ENCODE measurements around the gene PHACTR1. TPM values are rescaled to one million over a fixed set of nuclear protein-coding genes. Genes with fewer than 3 reads are reported as not detected.

The PHACTR1 gene
- total RNA-seq, 4 donors from 2014 or later, result 12.6 to 17.7 (median 17.1) TPM

DNA sequence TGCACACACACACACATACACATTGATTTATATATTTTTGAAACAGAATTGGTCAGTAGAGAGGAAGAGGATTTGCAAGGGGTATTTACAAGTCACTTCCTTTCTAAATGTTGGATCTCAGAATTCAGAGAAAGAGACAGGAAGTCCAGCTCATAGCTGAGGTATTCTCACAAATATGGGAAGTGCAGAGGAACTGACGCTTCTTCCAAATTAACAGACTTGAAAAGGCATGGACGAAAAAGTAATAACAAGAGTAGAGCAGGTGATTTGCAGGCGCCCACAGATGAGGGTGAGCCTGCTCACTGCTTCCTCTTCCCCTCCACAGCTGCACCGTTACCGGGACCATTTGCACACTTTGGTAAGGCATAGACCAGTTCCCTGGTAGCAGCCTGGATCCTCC, 246.4 kb downstream of the PHACTR1 start:
- no peak for TF ChIP-seq CTCF (IDR thresholded peaks at IDR 0.05)
- ATAC-seq (ENCODE audit: low FRiP score) (no peak), DNase-seq (ENCODE audit: low spot score) (no peak)

GRCh38 chr6:12963567-12963966, 247.0 kb downstream of the PHACTR1 start:
- TF ChIP-seq CTCF (IDR thresholded peaks at IDR 0.05), result no peak
- DNase-seq (ENCODE audit: low spot score) (no peak), ATAC-seq (ENCODE audit: low FRiP score) (no peak)

DNA sequence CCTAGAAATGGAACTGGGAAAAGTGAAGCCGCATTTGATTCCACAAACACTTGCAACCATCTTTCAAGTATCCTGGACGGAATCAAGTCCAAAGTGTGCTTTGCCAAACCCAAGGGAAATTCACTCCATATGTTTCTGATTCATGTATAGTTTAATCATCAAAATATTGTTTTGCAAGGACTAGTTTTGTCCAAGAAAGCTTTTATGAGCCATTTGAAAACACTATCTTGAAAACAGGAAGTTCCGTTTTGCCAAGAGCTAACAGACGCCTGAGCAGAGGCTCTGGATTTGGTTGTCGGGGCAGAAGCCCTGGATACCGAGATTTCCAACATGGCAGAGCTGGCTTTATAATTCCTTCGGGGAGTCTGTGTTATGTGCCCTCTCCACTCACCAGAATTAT, 251.1 kb downstream of the PHACTR1 start:
- no peak for ATAC-seq (ENCODE audit: low FRiP score)
- TF ChIP-seq CTCF (IDR thresholded peaks at IDR 0.05), result no peak
- DNase-seq (ENCODE audit: low spot score), result no peak

DNA sequence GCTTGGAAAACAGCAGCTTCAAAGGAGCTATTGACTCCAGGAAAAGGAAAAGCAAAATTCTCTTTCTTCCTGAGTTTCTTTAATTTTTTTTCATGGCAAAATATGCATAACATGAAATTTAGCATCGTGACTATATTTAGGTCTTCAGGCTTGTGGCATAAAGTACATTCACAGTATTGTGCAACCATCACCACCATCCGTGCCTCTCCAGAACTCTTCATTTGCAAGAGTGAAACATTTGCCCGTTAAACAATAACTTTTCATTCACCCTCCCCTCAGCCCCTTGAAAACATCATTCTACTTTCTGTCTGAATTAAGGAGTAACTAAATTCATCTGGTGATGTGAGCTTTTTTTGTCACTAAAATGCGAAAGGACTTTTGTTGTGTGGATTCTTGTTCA, 251.7 kb downstream of the PHACTR1 start:
- DNase-seq (ENCODE audit: low spot score) (no peak), ATAC-seq (ENCODE audit: low FRiP score) (no peak)
- no peak for TF ChIP-seq CTCF (IDR thresholded peaks at IDR 0.05)

GRCh38 chr6:12968839-12969558, 252.4 kb downstream of the PHACTR1 start:
- no peak for TF ChIP-seq CTCF (IDR thresholded peaks at IDR 0.05)
- DNase-seq (ENCODE audit: low spot score), result no peak
- ATAC-seq (ENCODE audit: low FRiP score), result no peak

DNA sequence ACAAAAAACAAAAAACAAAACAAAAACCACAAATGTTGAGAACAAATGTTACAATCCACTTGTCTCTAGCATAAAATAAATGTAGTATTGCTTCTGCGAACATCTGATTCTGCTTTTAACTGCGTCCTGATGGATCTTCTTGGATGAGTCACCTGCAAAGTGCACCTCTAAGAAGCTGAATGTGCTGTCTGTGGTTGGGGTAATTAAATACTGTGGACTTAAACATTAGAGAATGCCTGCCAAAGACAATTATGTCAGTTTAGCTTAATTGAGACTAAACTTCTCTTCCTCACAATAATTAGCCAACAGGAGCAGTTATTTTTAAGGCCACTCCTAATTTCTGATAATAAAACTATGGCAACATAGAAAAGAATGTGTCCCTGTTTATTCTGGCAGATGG, 253.4 kb downstream of the PHACTR1 start:
- ATAC-seq (ENCODE audit: low FRiP score), result no peak
- TF ChIP-seq CTCF (IDR thresholded peaks at IDR 0.05), result no peak
- no peak for DNase-seq (ENCODE audit: low spot score)

- ATAC-seq (ENCODE audit: low FRiP score), result no peak
- TF ChIP-seq CTCF (IDR thresholded peaks at IDR 0.05), result no peak
- DNase-seq (ENCODE audit: low spot score), result no peak
These were observed 256.8 kb downstream of the PHACTR1 start for GRCh38 chr6:12973386-12973785.
